Kidney (tissue), 14 donors: ENCODE measurements around the gene MYO5B. TPM values are rescaled to one million over a fixed set of nuclear protein-coding genes. Genes with fewer than 3 reads are reported as not detected.

Experiments used
- DNase-seq, 5 donors: peaks; one replicate each; pipeline ENCODE4 v3.0.0-alpha.2; 2013 to 2020
- FAIRE-seq: peaks from 2 replicates; lab custom pipeline; 2012; peaks lifted over from hg19 to GRCh38; lab: Jason Lieb, UNC
- H3K27ac ChIP-seq, 2 donors: one replicate each; pipeline ENCODE4 v1.7.0; 2013; ENCODE audit warnings: low read depth in 2 of 2, low read length in 2 of 2, inconsistent platforms in 1 of 2
- H3K27me3 ChIP-seq: one replicate; pipeline ENCODE4 v1.7.1; 2013; ENCODE audit warnings: low read length, inconsistent platforms; ENCODE audit not compliant: control insufficient read depth, insufficient read depth
- H3K36me3 ChIP-seq, 3 donors: one replicate each; pipeline versions ENCODE4 v1.7.0 to v1.7.1; 2013; ENCODE audit warnings: low read length in 3 of 3, control low read depth in 1 of 3, inconsistent platforms in 1 of 3; ENCODE audit not compliant: insufficient read depth in 3 of 3, control insufficient read depth in 2 of 3
- H3K4me1 ChIP-seq, 3 donors: one replicate each; pipeline versions ENCODE4 v1.7.0 to v1.7.1; 2013; ENCODE audit warnings: low read length in 3 of 3, inconsistent platforms in 1 of 3, low read depth in 1 of 3; ENCODE audit not compliant: control insufficient read depth in 2 of 3, insufficient read depth in 2 of 3
- H3K4me3 ChIP-seq, 3 donors: one replicate each; pipeline versions ENCODE4 v1.7.0 to v1.8.1; 2013; ENCODE audit warnings: low read length in 3 of 3, control low read depth in 1 of 3, inconsistent platforms in 1 of 3
- H3K9ac ChIP-seq, 3 donors: one replicate each; pipeline versions ENCODE4 v1.7.0 to v1.7.1; 2013; ENCODE audit warnings: low read length in 3 of 3, control low read depth in 1 of 3, inconsistent platforms in 1 of 3
- H3K9me3 ChIP-seq, 3 donors: one replicate each; pipeline versions ENCODE4 v1.7.0 to v1.7.1; 2013; ENCODE audit warnings: low read length in 3 of 3, control low read depth in 1 of 3, inconsistent platforms in 1 of 3; ENCODE audit not compliant: control insufficient read depth in 2 of 3, insufficient read depth in 1 of 3
- intact Hi-C: fragments of 100-400 bp; cut with DNase I; formaldehyde crosslinking; loops from one replicate; pipeline ENCODE4 v1.11.1; 2022
- polyA plus RNA-seq: library from polyadenylated mRNA; stranded (reverse); fragments of 350-450 nt; fragmentation: Illumina TruSeq; extraction: RNeasy Lipid Tissue Mini Kit (QIAGEN cat#74804); gene quantifications from one replicate; pipeline ENCODE4 v1.2.3, GENCODE V29; 2014; ENCODE audit warnings: low read depth, low replicate concordance; ENCODE audit not compliant: insufficient read depth
- total RNA-seq: library from RNA; stranded (reverse); fragmentation: NEBNext Ultra II Directional; extraction: Animal tissue kit (Norgen Biotek cat#: 25700); gene quantifications from one replicate; pipeline ENCODE4 v1.2.1, GENCODE V29; 2021
- TF ChIP-seq, protein P1 (sequence below): IDR thresholded peaks from 3 replicates; pipeline ENCODE4 v1.5.1; 2012; ENCODE audit warnings: mild to moderate bottlenecking, moderate library complexity, borderline replicate concordance; ENCODE audit not compliant: insufficient read depth; ENCODE audit errors: extremely low read depth
- donor health status: control.
- donor health status: control.
- donor health status: control.
- donor health status: control.
- donor health status: control.
- donor health status: DM: yes; HTN: yes; CAD: no.
- donor health status: Normal renal cell carcinoma (clear cell type).

The MYO5B gene
- total and polyA plus RNA-seq, 2 donors from 2014 or later: 17.8 to 43.8 TPM

DNA sequence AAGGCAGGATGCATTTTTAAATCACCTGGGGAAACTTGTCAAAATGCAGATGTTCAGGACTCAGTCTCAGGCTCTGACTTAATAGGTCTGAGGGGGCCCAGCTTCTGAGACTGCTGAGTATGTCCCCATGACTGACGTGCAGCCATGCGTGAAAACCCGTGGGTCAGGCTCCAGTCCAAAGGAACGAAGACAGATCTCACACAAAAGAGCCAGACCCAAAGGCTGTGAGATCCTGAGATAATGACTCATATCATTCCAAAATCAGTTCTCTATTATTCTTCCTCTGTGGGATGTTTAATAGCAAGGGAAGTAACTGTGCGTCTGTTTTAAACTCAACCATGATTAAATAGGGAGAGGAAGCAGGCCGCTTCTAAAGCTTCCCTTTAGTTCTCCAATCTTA is 274.2 kb downstream of the MYO5B start:
- H3K9me3 ChIP-seq: no peaks in the 10 kb centered on the region
- peaks cover 0 to 4% (median 3%) of the 10 kb centered on the region in 3 donors for H3K4me1 ChIP-seq
- H3K27ac ChIP-seq: no peak overlapping the region
- no peak overlapping the region for H3K9ac ChIP-seq
- DNase-seq: peak in 4 of 5 donors; percentile 42 to 63 (median 44)
- no peak overlapping the region for H3K4me3 ChIP-seq
- TF ChIP-seq, protein P1, sequence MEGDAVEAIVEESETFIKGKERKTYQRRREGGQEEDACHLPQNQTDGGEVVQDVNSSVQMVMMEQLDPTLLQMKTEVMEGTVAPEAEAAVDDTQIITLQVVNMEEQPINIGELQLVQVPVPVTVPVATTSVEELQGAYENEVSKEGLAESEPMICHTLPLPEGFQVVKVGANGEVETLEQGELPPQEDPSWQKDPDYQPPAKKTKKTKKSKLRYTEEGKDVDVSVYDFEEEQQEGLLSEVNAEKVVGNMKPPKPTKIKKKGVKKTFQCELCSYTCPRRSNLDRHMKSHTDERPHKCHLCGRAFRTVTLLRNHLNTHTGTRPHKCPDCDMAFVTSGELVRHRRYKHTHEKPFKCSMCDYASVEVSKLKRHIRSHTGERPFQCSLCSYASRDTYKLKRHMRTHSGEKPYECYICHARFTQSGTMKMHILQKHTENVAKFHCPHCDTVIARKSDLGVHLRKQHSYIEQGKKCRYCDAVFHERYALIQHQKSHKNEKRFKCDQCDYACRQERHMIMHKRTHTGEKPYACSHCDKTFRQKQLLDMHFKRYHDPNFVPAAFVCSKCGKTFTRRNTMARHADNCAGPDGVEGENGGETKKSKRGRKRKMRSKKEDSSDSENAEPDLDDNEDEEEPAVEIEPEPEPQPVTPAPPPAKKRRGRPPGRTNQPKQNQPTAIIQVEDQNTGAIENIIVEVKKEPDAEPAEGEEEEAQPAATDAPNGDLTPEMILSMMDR: no peak
- FAIRE-seq: no peak
- no peaks in the 10 kb centered on the region for H3K27me3 ChIP-seq
- H3K36me3 ChIP-seq: peaks cover 0 to 5% (median 0%) of the 10 kb centered on the region in 3 donors
- intact Hi-C loops: no loop called here

DNA sequence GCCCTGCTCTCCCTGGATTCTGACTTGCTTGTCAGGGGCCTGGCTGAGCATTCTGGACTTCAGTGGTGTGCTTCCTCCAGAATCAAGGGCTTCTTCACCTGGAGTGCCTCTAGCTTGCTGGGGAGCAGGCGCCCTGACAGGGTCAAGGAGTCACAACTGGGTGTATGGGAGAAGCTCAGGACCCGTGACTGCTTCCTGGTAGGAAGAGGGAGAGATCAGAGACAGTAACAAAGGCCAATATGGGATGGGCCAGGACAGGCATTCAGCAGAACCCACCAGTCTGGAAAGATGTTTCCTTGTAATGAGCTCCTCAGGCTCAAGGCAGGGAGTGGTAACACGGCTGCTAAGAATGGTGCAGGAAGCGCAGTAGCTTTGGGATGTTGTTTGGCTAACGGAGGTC is 277.2 kb downstream of the MYO5B start:
- intact Hi-C loops: no loop called here
- Histone ChIP-seq H3K27ac (no peak overlapping the region), H3K27me3 (no peaks in the 10 kb centered on the region), H3K4me3 (no peak overlapping the region), H3K36me3 (peaks cover 0 to 5% (median 0%) of the 10 kb centered on the region in 3 donors), H3K4me1 (peaks cover 0 to 4% (median 3%) of the 10 kb centered on the region in 3 donors), H3K9ac (no peak overlapping the region), H3K9me3 (no peaks in the 10 kb centered on the region)
- FAIRE-seq: no peak
- TF ChIP-seq, protein P1: no peak
- DNase-seq: no peak

DNA sequence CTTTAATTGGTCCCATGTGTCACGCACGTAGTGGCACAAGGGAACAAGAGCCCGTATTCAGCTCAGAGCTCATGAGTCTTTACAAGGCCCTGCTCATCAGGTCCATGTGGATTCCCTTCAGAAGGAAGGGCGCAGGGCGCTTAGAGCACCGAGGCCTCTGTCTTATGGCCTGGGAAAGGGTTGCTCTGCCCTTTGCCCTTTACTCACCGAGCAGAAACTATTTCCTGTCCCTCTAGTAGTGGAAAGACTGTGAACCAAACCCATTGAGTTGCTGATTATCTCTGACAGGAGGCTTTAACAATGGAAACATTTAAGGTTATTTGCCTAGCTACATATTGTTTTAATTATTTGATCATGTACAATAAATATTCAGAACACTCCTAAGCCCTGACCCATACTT is 279.6 kb downstream of the MYO5B start:
- H3K36me3 ChIP-seq: peaks cover 0 to 6% (median 5%) of the 10 kb centered on the region in 3 donors
- peaks cover 0 to under 1% (median under 1%) of the 10 kb centered on the region in 3 donors for H3K4me1 ChIP-seq
- no peak overlapping the region for H3K27ac ChIP-seq
- H3K9me3 ChIP-seq: no peaks in the 10 kb centered on the region
- FAIRE-seq (no peak), DNase-seq (no peak)
- no peak overlapping the region for H3K9ac ChIP-seq
- TF ChIP-seq, protein P1: no peak
- no peak overlapping the region for H3K4me3 ChIP-seq
- no peaks in the 10 kb centered on the region for H3K27me3 ChIP-seq
- intact Hi-C loops: no loop called here

DNA sequence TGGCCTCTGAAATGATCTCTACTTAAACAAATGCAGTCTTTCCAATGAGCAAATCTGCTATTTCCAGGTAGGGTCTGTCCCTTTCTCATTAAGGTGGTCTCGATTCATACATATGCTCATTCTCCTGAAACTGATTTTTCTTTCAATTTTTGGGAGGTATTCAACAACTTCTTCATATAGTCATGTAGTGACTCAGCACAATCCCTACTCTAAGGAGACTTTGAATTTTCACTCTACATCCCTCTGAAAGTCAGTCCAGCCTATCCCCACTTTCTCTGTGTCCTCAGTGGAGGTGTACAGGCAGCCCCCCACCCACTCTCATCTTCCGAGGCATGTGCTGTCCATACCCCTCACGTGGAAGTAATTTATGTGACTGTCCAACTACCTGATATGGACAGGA is 281.7 kb downstream of the MYO5B start:
- H3K27me3 ChIP-seq: no peaks in the 10 kb centered on the region
- H3K4me1 ChIP-seq: no peaks in the 10 kb centered on the region
- H3K9ac ChIP-seq: no peak overlapping the region
- no peaks in the 10 kb centered on the region for H3K9me3 ChIP-seq
- intact Hi-C loops: no loop called here
- no peak for FAIRE-seq
- no peak for DNase-seq
- TF ChIP-seq, protein P1: no peak
- no peak overlapping the region for H3K27ac ChIP-seq
- peaks cover 0 to 15% (median 7%) of the 10 kb centered on the region in 3 donors for H3K36me3 ChIP-seq
- no peak overlapping the region for H3K4me3 ChIP-seq
